Keratinocyte (primary cell): ENCODE measurements around the gene TMEM25.

Experiments
- CTCF ChIP-seq, 3 experiments: IDR thresholded peaks in 1 of 3; conservative IDR thresholded peaks in 1 of 3; optimal IDR thresholded peaks in 1 of 3; 2 replicates in 2 of 3; 3 replicates in 1 of 3; pipeline versions ENCODE3 to v1.5.1; 2011; ENCODE audit warnings: low read length in 3 of 3, mild to moderate bottlenecking in 3 of 3, moderate library complexity in 2 of 3, control low read depth in 1 of 3, inconsistent platforms in 1 of 3; ENCODE audit not compliant: insufficient read depth in 2 of 3; ENCODE audit errors: extremely low read depth in 1 of 3
- EZH2 ChIP-seq: IDR thresholded peaks from one replicate; pipeline ENCODE4 v1.6.1; 2012; ENCODE audit warnings: inconsistent platforms, mild to moderate bottlenecking, low read length, moderate library complexity

DNA sequence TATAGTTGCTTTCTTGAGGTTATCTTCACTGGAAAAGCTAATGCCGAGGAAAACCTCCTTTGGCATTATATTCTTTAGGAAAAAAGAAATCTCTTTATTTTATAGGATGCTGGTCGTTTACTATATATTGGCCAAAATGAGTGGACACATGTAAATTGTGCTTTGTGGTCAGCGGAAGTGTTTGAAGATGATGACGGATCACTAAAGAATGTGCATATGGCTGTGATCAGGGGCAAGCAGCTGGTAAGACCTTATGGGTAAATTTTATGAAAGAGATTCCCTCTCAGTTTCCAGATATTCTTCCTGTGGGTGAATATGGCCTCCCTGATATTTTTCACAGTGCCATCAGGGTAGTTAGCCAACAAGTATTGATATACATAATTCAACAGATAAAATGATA, 33.2 kb upstream of the TMEM25 start:
- TF ChIP-seq CTCF (optimal IDR thresholded peaks at IDR 0.05 in 1 of 3, IDR thresholded peaks at IDR 0.05 in 1 of 3, conservative IDR thresholded peaks at IDR 0.05 in 1 of 3; ENCODE audit: extremely low read depth in 1 of 3, insufficient read depth in 2 of 3, low read length in 3 of 3) (no peak), EZH2 (no peak)
